Sigmoid colon (tissue), 7 donors: ENCODE results near the gene NLRC3. TPM values are rescaled to one million over a fixed set of nuclear protein-coding genes. Genes with fewer than 3 reads are reported as not detected.
"Not testable (repeated sequence)": the region's sequence is repeated elsewhere in the genome, so short reads cannot be mapped to it uniquely, and the experiment has no call there.

Source experiments
- DNase-seq: peaks from one replicate; pipeline ENCODE4 v3.0.0-alpha.2; 2019
- H3K27ac ChIP-seq, 4 donors: fragments of 200-600 bp; sonication (generic); one replicate each; pipeline ENCODE4 v1.5.1; 2016 to 2019; ENCODE audit warnings: mild to moderate bottlenecking in 1 of 4
- H3K27me3 ChIP-seq, 3 donors: fragments of 200-600 bp; sonication (generic); one replicate each; pipeline ENCODE4 v1.5.1; 2019; ENCODE audit warnings: mild to moderate bottlenecking in 1 of 3
- H3K36me3 ChIP-seq, 4 donors: fragments of 200-600 bp; sonication (generic); one replicate each; pipeline ENCODE4 v1.5.1; 2016 to 2019
- H3K4me1 ChIP-seq, 4 donors: fragments of 200-600 bp; sonication (generic); one replicate each; pipeline ENCODE4 v1.5.1; 2017 to 2019
- H3K4me3 ChIP-seq, 4 donors: fragments of 200-600 bp; sonication (generic); one replicate each; pipeline ENCODE4 v1.5.1; 2017 to 2019; ENCODE audit warnings: mild to moderate bottlenecking in 2 of 4, moderate library complexity in 1 of 4
- H3K9me3 ChIP-seq, 4 donors: fragments of 200-600 bp in 3 of 4; sonication (generic) in 3 of 4; one replicate each; pipeline versions ENCODE4 v1.5.1 to v1.6.1; 2013 to 2019
- EP300 ChIP-seq, 4 donors: sonication (generic); formaldehyde crosslinking; IDR thresholded peaks; one replicate each; pipeline ENCODE4 v1.6.1; 2017; ENCODE audit warnings: antibody characterized with exemption in 4 of 4
- POLR2A ChIP-seq, 2 donors: fragments of 450-650 bp; IDR thresholded peaks; one replicate each; pipeline ENCODE4 v1.6.1; 2016; ENCODE audit warnings: antibody characterized with exemption in 2 of 2, mild to moderate bottlenecking in 2 of 2, moderate library complexity in 2 of 2
- POLR2AphosphoS5 ChIP-seq, 4 donors: sonication (generic); formaldehyde crosslinking; IDR thresholded peaks; one replicate each; pipeline ENCODE4 v1.6.1; 2017; ENCODE audit warnings: antibody characterized with exemption in 4 of 4
- WGBS, 2 donors: extraction: QIAGEN DNeasy Blood & Tissue Kit; methylation state at CpG; one replicate each; pipeline ENCODE4 v1.1.7; 2013; 5-methylcytosine and 5-hydroxymethylcytosine counted together
- intact Hi-C: fragments of 100-400 bp; cut with DNase I; formaldehyde crosslinking; loops from one replicate; pipeline ENCODE4 v1.15.1; 2023
- polyA plus RNA-seq, 3 donors: library from polyadenylated mRNA; stranded (reverse); fragments of 200-250 nt; gene quantifications; one replicate each; pipeline ENCODE4 v1.2.3, GENCODE V29; 2013
- total RNA-seq, 4 donors: library from RNA; depleted of rRNA; stranded (reverse); fragments of >200 nt; gene quantifications; one replicate each; pipeline ENCODE4 v1.1.0, GENCODE V29; 2016
- TF ChIP-seq, protein P1 (sequence below), 4 experiments: fragments of 450-650 bp in 3 of 4; fragments of 200-600 bp in 1 of 4; IDR thresholded peaks; one replicate each; pipeline ENCODE4 v1.5.1; 2016 to 2019; ENCODE audit warnings: antibody characterized with exemption in 4 of 4, mild to moderate bottlenecking in 3 of 4, moderate library complexity in 2 of 4
- donor health status: healthy with polysubstance abuse.
- donor health status: Bipolar disorder and iron deficiency.
- donor health status: healthy.

The NLRC3 gene
- total and polyA plus RNA-seq, 7 donors: under 0.01 to 7.0 (median 0.27) TPM; not detected in 2

DNA sequence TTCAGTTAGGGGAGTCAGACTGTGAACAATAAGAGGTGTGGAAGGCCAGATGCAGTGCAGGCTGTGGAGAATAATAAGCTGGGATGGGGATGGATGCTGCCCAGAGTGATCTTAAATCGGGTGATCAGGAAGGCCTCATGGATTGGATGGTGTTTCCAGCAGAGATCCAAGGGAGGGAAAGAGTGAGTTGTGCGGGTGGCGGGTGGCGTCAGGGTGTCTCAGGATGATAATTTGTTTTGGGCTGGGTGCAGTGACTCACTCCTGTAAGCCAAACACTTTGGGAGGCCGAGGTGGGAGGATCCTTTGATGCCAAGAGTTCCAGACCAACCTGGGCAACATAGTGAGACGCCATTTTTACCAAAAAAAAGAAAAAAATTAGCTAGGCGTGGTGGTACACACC lies 68.5 kb downstream of the NLRC3 start:
- Histone ChIP-seq H3K9me3 (no peaks in the 10 kb centered on the region), H3K36me3 (peaks cover 16 to 94% (median 40%) of the 10 kb centered on the region in 4 donors), H3K4me1 (no peaks in the 10 kb centered on the region), H3K4me3 (no peak overlapping the region), H3K27me3 (no peaks in the 10 kb centered on the region), H3K27ac (no peak overlapping the region)
- 91 to 95% methylated on average over 7 of the region's 7 CpGs for WGBS, 2 donors
- no peak for TF ChIP-seq POLR2AphosphoS5 (IDR thresholded peaks at IDR 0.05)
- no peak for TF ChIP-seq EP300 (IDR thresholded peaks at IDR 0.05)
- TF ChIP-seq, protein P1, sequence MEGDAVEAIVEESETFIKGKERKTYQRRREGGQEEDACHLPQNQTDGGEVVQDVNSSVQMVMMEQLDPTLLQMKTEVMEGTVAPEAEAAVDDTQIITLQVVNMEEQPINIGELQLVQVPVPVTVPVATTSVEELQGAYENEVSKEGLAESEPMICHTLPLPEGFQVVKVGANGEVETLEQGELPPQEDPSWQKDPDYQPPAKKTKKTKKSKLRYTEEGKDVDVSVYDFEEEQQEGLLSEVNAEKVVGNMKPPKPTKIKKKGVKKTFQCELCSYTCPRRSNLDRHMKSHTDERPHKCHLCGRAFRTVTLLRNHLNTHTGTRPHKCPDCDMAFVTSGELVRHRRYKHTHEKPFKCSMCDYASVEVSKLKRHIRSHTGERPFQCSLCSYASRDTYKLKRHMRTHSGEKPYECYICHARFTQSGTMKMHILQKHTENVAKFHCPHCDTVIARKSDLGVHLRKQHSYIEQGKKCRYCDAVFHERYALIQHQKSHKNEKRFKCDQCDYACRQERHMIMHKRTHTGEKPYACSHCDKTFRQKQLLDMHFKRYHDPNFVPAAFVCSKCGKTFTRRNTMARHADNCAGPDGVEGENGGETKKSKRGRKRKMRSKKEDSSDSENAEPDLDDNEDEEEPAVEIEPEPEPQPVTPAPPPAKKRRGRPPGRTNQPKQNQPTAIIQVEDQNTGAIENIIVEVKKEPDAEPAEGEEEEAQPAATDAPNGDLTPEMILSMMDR (IDR thresholded peaks at IDR 0.05): no peak
- no peak for TF ChIP-seq POLR2A (IDR thresholded peaks at IDR 0.05)
- DNase-seq: peak; percentile 27
- intact Hi-C loops: no loop called here

GRCh38 chr16:3503523-3503922 lies 73.7 kb downstream of the NLRC3 start:
- Histone ChIP-seq H3K9me3 (no peaks in the 10 kb centered on the region), H3K27ac (no peak overlapping the region), H3K4me3 (no peak overlapping the region), H3K4me1 (peaks cover 0 to 23% (median 17%) of the 10 kb centered on the region in 4 donors), H3K27me3 (no peaks in the 10 kb centered on the region), H3K36me3 (peaks cover 9 to 42% (median 12%) of the 10 kb centered on the region in 4 donors)
- intact Hi-C loops: loop anchor here (5.0 kb wide), 1 partner anchor 221 kb away; the partner anchor contains the start of gene ZNF263
- peak; percentile 37 for DNase-seq
- 69 to 82% methylated on average over 6 of the region's 6 CpGs for WGBS, 2 donors
- TF ChIP-seq EP300 (IDR thresholded peaks at IDR 0.05) (no peak), POLR2AphosphoS5 (IDR thresholded peaks at IDR 0.05) (no peak), POLR2A (IDR thresholded peaks at IDR 0.05) (no peak)
- TF ChIP-seq, protein P1 (IDR thresholded peaks at IDR 0.05): no peak

DNA sequence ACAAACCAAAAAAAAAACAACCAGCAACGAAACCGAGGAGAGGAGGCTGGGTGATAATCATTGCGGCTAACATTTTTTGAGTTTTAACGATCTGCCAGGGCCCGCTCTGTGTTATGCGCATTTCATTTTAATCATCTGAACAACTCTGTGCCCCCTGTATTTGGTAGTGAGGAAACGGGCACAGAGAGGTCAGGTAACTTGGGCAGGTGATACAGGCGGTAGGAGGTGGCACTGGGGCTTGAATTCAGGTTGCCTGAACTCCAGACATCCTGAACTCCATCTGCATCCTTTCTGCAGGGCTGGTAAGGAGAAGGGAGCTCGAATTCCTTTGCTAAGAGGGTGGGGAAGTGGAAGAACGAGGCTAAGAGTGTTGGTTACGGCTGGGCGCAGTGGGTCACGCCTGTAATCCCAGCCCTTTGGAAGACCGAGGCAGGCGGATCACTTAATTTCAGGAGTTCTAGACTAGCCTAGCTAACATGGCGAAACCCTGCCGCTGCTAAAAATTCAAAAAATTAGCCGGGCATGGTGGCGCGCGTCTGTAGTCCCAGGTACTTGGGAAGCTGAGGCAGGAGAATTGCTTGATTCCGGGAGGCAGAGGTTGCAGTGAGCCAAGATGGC lies 75.3 kb downstream of the NLRC3 start:
- Histone ChIP-seq H3K36me3 (peaks cover 5 to 26% (median 8%) of the 10 kb centered on the region in 4 donors), H3K27ac (peak overlapping the region in 3 of 4 donors; percentile 80 to 86 (median 83)), H3K4me1 (peaks cover 0 to 23% (median 17%) of the 10 kb centered on the region in 4 donors), H3K4me3 (peak overlapping the region; percentile 63 to 78 (median 72)), H3K9me3 (no peaks in the 10 kb centered on the region), H3K27me3 (no peaks in the 10 kb centered on the region)
- intact Hi-C loops: loop anchor here (1.0 to 5.0 kb wide), 3 partner anchors 102 to 237 kb away; partner anchors contain the start of gene ZNF263
- peak; percentile 32 for DNase-seq
- 81 to 88% methylated on average over 22 of the region's 22 CpGs for WGBS, 2 donors
- TF ChIP-seq POLR2A (IDR thresholded peaks at IDR 0.05) (no peak), POLR2AphosphoS5 (IDR thresholded peaks at IDR 0.05) (no peak)

- DNase-seq: peak; percentile 34
- H3K27me3 ChIP-seq, H3K9me3 ChIP-seq: not testable (repeated sequence)
- Histone ChIP-seq H3K36me3 (peaks cover 5 to 21% (median 6%) of the 10 kb centered on the region in 4 donors), H3K4me3 (peak overlapping the region; percentile 63 to 78 (median 72)), H3K27ac (peak overlapping the region; percentile 79 to 86 (median 82)), H3K4me1 (peaks cover 0 to 23% (median 17%) of the 10 kb centered on the region in 4 donors)
- WGBS, 2 donors: 14 to 20% methylated on average over 24 of the region's 24 CpGs
- intact Hi-C loops: loop anchor here (1.0 to 5.0 kb wide), 3 partner anchors 101 to 237 kb away; partner anchors contain the start of gene ZNF263
Observed at GRCh38 chr16:3501412-3501761, 75.8 kb downstream of the NLRC3 start.

- no peak for TF ChIP-seq POLR2A (IDR thresholded peaks at IDR 0.05)
- TF ChIP-seq, protein P1 (IDR thresholded peaks at IDR 0.05): no peak
- no peak for TF ChIP-seq EP300 (IDR thresholded peaks at IDR 0.05)
- Histone ChIP-seq H3K27me3 (no peaks in the 10 kb centered on the region), H3K9me3 (no peaks in the 10 kb centered on the region), H3K27ac (no peak overlapping the region), H3K4me3 (no peak overlapping the region), H3K36me3 (no peaks in the 10 kb centered on the region), H3K4me1 (peaks cover 0 to 23% (median 17%) of the 10 kb centered on the region in 4 donors)
- intact Hi-C loops: no loop called here
- DNase-seq: peak; percentile 33
- 97% methylated on average over 16 of the region's 16 CpGs for WGBS, 2 donors
Observed at GRCh38 chr16:3498988-3499387, 78.2 kb downstream of the NLRC3 start.
